Measurements from ENCODE around the gene PHF13. TPM values are rescaled to one million over a fixed set of nuclear protein-coding genes. Genes with fewer than 3 reads are reported as not detected.
"Not testable (repeated sequence)": the region's sequence is repeated elsewhere in the genome, so short reads cannot be mapped to it uniquely, and the experiment has no call there.

The PHF13 gene
- total RNA-seq, 6 experiments from 2014 or later, result 2.7 to 6.2 (median 4.5) TPM

DNA sequence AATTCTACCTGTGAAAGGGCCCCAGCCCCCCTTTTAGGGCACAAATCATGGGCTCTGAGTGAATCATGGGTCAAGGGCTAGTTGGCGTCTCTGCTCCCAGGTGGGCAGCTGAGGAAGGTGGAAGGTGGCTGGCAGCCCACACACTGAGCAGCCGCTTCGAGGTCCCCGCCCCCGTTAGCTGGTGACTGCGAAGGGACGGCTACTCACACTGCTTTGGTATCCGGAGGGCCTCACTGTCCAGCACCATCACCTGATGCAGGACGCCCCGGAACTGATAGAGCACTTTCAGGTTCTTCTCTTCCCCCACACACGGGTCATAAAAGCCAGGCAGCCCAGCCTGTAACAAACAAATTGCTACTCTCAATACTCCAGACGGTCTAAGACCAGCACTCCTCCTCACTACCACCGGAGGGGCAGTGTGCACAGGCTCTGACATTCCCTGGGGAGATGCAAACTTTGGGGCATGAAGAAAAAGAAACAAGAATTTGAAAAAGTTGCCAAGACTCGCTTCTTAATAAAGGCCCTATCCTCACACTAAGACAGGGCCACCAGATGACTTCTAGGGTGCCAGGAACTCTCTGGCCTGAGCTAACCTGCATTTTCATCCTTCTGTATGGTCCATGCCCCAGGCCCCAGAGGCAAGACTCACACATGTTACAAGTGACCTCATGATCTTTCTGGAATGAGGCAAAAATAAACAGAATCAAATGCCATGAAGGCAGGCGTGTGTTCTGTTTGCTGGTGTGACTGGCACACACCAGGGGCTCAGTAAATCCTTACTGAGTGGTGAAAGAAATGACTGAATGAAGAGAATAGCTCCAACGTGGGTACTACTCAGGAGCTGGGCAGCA, 22.6 kb downstream of the PHF13 start:
- WGBS (ENCODE audit: insufficient coverage, low coverage, low lambda C conversion rate, missing lambda C conversion rate), result 69% methylated on average over 6 of the region's 16 CpGs
- ATAC-seq (no peak), DNase-seq (no peak)
- Histone ChIP-seq H3K9me3 (no peaks in the 10 kb centered on the region), H3K27ac (no peak overlapping the region), H3K4me1 (no peaks in the 10 kb centered on the region), H3K4me3 (no peak overlapping the region), H3K27me3 (no peaks in the 10 kb centered on the region), H3K36me3 (peaks cover 0 to 68% (median 10%) of the 10 kb centered on the region in 4 donors)
- TF ChIP-seq, protein P1, sequence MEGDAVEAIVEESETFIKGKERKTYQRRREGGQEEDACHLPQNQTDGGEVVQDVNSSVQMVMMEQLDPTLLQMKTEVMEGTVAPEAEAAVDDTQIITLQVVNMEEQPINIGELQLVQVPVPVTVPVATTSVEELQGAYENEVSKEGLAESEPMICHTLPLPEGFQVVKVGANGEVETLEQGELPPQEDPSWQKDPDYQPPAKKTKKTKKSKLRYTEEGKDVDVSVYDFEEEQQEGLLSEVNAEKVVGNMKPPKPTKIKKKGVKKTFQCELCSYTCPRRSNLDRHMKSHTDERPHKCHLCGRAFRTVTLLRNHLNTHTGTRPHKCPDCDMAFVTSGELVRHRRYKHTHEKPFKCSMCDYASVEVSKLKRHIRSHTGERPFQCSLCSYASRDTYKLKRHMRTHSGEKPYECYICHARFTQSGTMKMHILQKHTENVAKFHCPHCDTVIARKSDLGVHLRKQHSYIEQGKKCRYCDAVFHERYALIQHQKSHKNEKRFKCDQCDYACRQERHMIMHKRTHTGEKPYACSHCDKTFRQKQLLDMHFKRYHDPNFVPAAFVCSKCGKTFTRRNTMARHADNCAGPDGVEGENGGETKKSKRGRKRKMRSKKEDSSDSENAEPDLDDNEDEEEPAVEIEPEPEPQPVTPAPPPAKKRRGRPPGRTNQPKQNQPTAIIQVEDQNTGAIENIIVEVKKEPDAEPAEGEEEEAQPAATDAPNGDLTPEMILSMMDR (IDR thresholded peaks at IDR 0.05), result no peak
- no peak for TF ChIP-seq POLR2A (IDR thresholded peaks at IDR 0.05)
- intact Hi-C loops (cut with DNase I), result loop anchor here in 1 of 2 donors (10.0 kb wide), 1 partner anchor 151 kb away; no protein-coding TSS in a partner anchor

DNA sequence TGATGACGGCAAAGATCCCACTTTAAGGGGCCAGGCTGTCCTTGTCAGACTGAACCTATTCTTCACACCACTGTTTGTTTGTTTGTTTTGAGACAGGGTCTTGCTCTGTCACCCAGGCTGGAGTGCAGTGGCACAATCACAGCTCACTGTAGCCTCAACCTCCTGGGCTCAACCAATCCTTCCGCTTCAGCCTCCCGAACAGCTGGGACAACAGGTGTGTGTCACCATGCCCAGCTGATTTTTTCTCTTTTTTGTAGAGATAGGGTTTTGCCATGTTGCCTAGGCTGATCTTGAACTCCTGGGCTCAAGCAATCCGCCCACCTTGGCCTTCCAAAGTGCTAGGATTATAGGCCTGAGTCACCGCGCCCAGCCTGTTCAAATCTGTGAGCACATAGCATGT, 23.2 kb downstream of the PHF13 start:
- ATAC-seq, H3K9me3 ChIP-seq, H3K4me3 ChIP-seq, H3K27me3 ChIP-seq, DNase-seq, H3K4me1 ChIP-seq, H3K27ac ChIP-seq: not testable (repeated sequence)
- intact Hi-C loops (cut with DNase I), result loop anchor here in 1 of 2 donors (10.0 kb wide), 1 partner anchor 152 kb away; no protein-coding TSS in a partner anchor
- peaks cover 0 to 68% (median 10%) of the 10 kb centered on the region in 4 donors for H3K36me3 ChIP-seq
- WGBS (ENCODE audit: insufficient coverage, low coverage, low lambda C conversion rate, missing lambda C conversion rate), result no CpG with 5 or more reads among the region's 6 CpGs

DNA sequence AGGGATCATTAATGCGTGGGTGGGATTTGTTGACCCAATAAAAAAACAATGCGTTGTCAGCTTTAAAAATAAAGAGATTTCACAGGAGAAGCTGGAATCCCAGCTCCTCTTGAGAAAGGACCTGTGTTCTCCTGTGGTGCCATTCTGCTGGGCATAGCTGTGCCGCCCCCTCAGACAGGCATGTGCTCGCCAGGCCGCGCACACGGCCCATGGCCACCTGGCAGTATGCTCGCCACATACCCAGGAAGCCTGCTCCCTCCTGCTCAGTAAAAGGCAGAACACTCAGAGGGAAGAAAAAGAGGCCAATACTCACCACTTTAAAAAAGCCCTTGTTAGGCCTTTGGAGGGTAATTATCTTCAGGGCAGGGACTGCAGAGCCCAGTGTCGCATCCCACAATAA, 24.2 kb downstream of the PHF13 start:
- no peaks in the 10 kb centered on the region for H3K27me3 ChIP-seq
- H3K4me1 ChIP-seq, result no peaks in the 10 kb centered on the region
- no peak overlapping the region for H3K27ac ChIP-seq
- peaks cover 0 to 63% (median 10%) of the 10 kb centered on the region in 4 donors for H3K36me3 ChIP-seq
- ATAC-seq (no peak), DNase-seq (no peak)
- no peak overlapping the region for H3K4me3 ChIP-seq
- TF ChIP-seq POLR2A (IDR thresholded peaks at IDR 0.05), result no peak
- TF ChIP-seq, protein P1 (IDR thresholded peaks at IDR 0.05), result no peak
- no peaks in the 10 kb centered on the region for H3K9me3 ChIP-seq
- intact Hi-C loops (cut with DNase I), result loop anchor here in 1 of 2 donors (10.0 kb wide), 1 partner anchor 153 kb away; no protein-coding TSS in a partner anchor
- WGBS (ENCODE audit: insufficient coverage, low coverage, low lambda C conversion rate, missing lambda C conversion rate), result 69% methylated on average over 3 of the region's 9 CpGs

DNA sequence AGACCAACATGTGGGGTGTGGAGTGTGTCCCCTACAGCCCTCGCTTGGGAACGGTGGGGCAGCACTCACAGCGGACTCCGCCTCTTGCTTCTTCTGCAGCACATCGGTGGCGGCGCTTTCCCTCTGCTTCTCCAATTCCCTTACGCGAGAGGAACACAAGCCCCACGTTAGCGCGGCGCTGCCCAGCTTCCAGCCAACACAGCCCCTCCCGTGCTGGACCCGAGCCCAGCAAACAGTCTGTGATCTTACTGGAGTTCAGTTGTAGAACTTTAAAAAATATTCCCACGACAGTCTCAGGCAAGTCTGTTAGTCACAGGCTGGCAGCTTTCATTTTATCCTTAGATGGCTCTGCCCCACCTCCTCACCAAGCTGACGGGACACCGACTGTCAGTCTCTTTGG, 24.7 kb downstream of the PHF13 start:
- ATAC-seq (no peak), DNase-seq (peak in 1 of 3 donors; percentile 39)
- TF ChIP-seq POLR2A (IDR thresholded peaks at IDR 0.05), result no peak
- TF ChIP-seq, protein P1 (IDR thresholded peaks at IDR 0.05), result no peak
- H3K4me3 ChIP-seq, result no peak overlapping the region
- H3K4me1 ChIP-seq, result no peaks in the 10 kb centered on the region
- H3K36me3 ChIP-seq, result peaks cover 0 to 58% (median 10%) of the 10 kb centered on the region in 4 donors
- intact Hi-C loops (cut with DNase I), result loop anchor here in 1 of 2 donors (10.0 kb wide), 1 partner anchor 153 kb away; no protein-coding TSS in a partner anchor
- no peaks in the 10 kb centered on the region for H3K27me3 ChIP-seq
- WGBS (ENCODE audit: insufficient coverage, low coverage, low lambda C conversion rate, missing lambda C conversion rate), result 59% methylated on average over 6 of the region's 18 CpGs
- H3K27ac ChIP-seq, result no peak overlapping the region
- no peaks in the 10 kb centered on the region for H3K9me3 ChIP-seq

DNA sequence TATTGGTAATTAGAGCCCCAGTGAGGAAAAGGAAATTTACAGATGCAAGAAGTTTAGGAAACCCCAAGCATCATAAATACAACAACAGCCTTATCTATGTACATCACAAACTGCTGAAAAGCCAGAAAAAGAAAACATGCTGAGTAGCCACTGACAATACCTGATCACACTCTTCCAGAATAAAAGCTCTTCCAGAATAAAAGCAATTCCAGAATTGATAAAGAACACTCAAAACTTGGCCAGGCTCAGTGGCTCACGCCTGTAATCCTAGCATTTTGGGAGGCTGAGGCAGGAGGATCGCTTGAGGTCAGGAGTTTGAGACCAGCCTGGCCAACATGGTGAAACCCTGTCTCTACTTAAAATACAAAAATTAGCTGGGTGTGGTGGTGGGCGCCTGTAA, 27.3 kb downstream of the PHF13 start:
- H3K27me3 ChIP-seq; H3K27ac ChIP-seq; H3K9me3 ChIP-seq; ATAC-seq; H3K4me1 ChIP-seq; H3K4me3 ChIP-seq; intact Hi-C loops (cut with DNase I); DNase-seq: not testable (repeated sequence)
- peaks cover 0 to 55% (median 9%) of the 10 kb centered on the region in 4 donors for H3K36me3 ChIP-seq
- WGBS (ENCODE audit: insufficient coverage, low coverage, low lambda C conversion rate, missing lambda C conversion rate), result 100% methylated on average over 2 of the region's 3 CpGs
